GM21576 (cell line): ENCODE data around the gene HDAC6.
"Not testable (repeated sequence)": the region's sequence is repeated elsewhere in the genome, so short reads cannot be mapped to it uniquely, and the experiment has no call there.

ENCODE experiments used
- ATAC-seq: cut with Tn5 transposase; IDR thresholded peaks from one replicate; pipeline ENCODE4 v1.9.1; 2021; ENCODE audit warnings: mild to moderate bottlenecking, moderate library complexity; ENCODE audit not compliant: unreplicated experiment

Gene HDAC6

GRCh38 chrX:48823053-48823452, 21.2 kb downstream of the HDAC6 start:
- ATAC-seq, result no peak

GRCh38 chrX:48824066-48824465, 22.2 kb downstream of the HDAC6 start:
- ATAC-seq, result no peak

- ATAC-seq, result no peak
Measured at GRCh38 chrX:48826135-48826875, 24.4 kb downstream of the HDAC6 start, which contains the start of gene ERAS. Gene ERAS, plus strand, starts transcription at chrX:48826513. Its CDS starts 2,611 bp downstream, at chrX:48829124.

GRCh38 chrX:48826876-48827653, 25.2 kb downstream of the HDAC6 start:
- no peak for ATAC-seq

GRCh38 chrX:48827654-48827968, 25.7 kb downstream of the HDAC6 start:
- no peak for ATAC-seq

GRCh38 chrX:48829016-48829735, 27.3 kb downstream of the HDAC6 start:
- ATAC-seq, result no peak

- no peak for ATAC-seq
Measured at GRCh38 chrX:48831136-48831908, 29.5 kb downstream of the HDAC6 start.

GRCh38 chrX:48831909-48832291, 30.0 kb downstream of the HDAC6 start:
- ATAC-seq, result no peak

GRCh38 chrX:48833542-48834138, 31.8 kb downstream of the HDAC6 start:
- no peak for ATAC-seq

GRCh38 chrX:48834383-48834709, 32.5 kb downstream of the HDAC6 start:
- ATAC-seq, result no peak

- no peak for ATAC-seq
Measured at GRCh38 chrX:48835524-48836329, 33.9 kb downstream of the HDAC6 start, which contains the start of gene PCSK1N. Gene PCSK1N, minus strand, starts transcription at chrX:48835610. Its CDS starts 78 bp downstream, at chrX:48835532.

GRCh38 chrX:48839686-48840085, 37.8 kb downstream of the HDAC6 start:
- ATAC-seq, result no peak

- ATAC-seq, result no peak
Measured at GRCh38 chrX:48848847-48849246, 47.0 kb downstream of the HDAC6 start.

GRCh38 chrX:48852857-48853256, 51.0 kb downstream of the HDAC6 start:
- ATAC-seq, result no peak

GRCh38 chrX:48853494-48853893, 51.6 kb downstream of the HDAC6 start:
- ATAC-seq, result not testable (repeated sequence)

- not testable (repeated sequence) for ATAC-seq
Measured at GRCh38 chrX:48854121-48854804, 52.4 kb downstream of the HDAC6 start.

- ATAC-seq, result no peak
Measured at GRCh38 chrX:48854898-48855297, 53.0 kb downstream of the HDAC6 start.

GRCh38 chrX:48864210-48864609, 62.3 kb downstream of the HDAC6 start:
- ATAC-seq, result no peak

GRCh38 chrX:48872017-48872416, 70.2 kb downstream of the HDAC6 start:
- not testable (repeated sequence) for ATAC-seq
